Activated CD4-positive, alpha-beta T cell treated with anti-CD3 and anti-CD28 coated beads, Interleukin-2, amount 50 U/mL, for 1 hour (primary cell): Measurements from ENCODE around the gene WWOX.

Experiments
- DNase-seq: peaks from one replicate; pipeline ENCODE4 v3.0.0-alpha.2; 2020

WWOX gene

DNA sequence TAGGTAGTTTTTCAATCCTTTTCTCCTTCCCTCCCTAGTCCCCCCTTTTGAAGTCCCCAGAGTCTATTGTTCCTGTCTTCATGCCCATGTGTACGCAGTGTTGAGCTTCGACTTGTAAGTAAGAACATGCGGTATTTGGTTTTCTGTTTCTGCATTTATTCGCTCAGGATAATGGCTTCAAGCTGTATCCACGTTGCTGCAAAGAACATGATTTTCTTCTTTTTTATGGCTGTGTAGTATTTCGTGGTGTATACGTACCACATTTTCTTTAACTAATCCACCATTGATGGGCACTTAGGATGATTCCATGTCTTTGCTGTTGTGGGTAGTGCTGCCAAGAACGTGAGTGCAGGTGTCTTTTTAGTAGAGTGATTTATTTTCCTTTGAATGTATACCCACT, 651.2 kb downstream of the WWOX start:
- DNase-seq: no peak

DNA sequence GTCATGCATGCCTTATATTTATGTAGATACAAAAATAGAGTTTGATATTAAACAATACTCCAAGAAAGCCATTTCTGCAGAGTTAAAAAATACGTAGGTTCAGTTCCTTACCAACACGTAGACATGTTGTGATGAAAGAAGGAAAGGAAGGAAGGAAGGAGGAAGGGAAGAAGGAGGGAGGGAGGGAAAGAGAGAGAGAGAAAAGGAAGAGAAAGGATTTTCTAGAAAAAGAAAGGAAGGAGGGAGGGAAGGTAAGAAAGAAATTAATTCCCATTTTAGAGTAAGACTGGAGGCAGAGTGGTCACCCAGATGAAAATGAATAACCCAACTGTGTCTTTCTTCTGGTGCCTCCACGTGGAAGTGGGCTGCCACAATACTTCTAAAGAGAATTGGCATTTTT, 652.1 kb downstream of the WWOX start:
- DNase-seq: no peak

DNA sequence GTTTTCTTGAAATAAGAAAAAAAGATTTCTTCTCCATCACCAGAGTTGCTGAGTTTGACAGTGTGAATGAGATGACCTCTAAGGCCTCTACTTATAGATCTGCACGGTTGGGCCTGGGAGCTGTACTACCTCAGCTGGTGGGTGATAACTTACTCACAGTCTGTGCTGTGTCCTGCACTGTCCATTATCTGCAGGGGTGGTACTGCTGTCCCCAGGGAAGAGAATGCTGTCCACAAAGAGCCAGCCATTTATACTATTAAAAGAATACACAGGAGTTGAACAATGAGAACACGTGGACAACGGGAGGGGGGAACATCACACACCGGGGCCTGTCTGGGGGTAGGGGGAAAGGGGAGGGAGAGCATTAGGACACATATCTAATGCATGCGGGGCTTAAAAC, 655.3 kb downstream of the WWOX start:
- no peak for DNase-seq

DNA sequence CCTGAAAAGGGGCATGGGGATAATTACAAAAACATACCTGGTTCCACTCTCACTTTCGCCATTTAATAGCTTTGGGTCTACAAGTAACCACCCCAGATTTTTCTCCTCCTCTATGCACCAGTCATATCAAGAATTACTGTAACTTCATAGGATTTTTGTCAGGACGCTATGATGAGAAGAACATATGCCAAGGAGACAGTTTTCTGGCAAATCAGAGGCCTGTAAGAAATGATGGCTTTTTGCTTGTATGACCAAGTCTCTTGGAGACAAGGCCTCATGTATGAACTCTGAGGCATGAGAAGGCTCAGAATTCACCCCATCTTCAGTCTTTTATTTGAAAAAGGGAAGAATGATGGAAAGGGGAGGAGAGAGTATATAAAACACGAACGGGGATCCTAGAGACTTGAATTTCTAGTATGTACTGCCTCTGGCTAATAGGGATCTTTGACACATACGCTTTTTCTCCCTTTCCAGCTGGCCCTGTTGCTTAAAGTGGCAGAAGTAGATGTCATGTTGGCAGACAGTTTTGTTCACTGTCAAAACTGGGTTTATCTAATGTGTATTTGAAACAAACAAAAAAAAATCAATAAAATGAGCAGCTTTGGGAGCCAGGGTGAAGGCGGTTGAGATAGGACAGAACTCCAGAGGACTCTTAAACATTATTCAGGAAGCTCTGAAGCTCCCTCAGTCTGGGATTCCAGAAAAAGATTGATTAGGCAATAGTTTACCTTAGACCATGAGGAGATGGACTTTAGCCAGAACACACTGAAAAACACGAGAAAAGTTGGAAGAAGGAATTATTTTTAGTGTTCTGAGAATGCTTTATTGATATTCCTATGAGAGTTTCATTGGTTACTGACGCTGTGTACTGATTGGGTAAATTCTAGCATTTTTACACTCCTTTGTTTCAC, 656.6 kb downstream of the WWOX start:
- DNase-seq: no peak

DNA sequence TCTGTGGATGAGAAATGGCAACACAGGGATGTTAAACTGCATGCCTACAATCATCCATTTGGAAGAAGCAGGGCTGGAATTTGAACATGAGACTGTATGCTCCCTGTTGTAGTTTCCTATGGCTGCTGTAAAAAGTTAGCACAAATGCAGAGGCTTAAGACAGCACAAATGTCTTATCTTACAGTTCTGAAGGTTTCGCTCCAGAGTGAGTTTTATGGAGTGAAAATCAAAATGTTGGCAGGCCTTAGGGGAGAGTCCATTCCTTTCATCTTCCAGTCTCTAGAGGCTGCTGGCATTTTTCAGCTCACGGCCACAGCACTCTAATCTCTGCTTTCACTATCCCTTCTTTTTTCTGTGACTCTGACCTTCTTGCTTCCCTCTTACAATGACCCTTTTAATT, 660.1 kb downstream of the WWOX start:
- DNase-seq: no peak

DNA sequence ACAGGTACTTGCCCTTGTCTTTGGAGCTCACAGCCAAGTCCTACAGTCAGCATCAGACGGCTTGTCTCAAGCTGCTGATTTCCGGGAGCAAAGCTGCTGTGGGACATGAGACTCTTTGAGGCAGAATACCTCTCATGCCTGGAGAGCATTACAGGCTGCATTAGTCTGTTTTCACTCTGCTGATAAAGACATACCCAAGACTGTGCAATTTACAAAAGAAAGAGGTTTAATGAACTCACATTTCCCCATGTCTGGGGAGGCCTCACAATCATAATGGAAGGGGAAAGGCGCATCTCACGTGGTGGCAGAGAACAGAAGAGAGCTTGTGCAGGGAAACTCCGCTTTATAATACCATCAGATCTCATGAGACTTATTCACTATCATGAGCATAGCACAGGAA, 661.2 kb downstream of the WWOX start:
- DNase-seq: no peak

DNA sequence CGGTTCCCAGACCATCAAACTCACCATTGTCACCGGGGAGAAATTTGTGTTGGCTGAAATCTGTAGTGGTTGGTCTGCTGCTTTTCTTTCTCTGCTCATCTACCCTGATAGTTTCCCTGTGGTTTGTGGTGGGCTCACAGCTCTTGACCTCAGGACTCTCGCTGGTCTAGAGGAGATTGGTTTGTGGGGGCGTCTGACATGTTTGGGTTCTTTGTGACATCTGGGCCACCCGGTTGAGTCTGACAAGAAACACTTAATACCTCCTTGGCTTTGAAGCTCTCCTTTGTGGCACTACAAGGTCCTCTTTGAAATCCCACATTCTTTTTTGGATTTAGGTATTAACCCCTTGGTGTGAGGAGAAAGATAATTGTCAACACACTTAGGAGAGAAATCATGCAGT, 662.0 kb downstream of the WWOX start:
- no peak for DNase-seq

DNA sequence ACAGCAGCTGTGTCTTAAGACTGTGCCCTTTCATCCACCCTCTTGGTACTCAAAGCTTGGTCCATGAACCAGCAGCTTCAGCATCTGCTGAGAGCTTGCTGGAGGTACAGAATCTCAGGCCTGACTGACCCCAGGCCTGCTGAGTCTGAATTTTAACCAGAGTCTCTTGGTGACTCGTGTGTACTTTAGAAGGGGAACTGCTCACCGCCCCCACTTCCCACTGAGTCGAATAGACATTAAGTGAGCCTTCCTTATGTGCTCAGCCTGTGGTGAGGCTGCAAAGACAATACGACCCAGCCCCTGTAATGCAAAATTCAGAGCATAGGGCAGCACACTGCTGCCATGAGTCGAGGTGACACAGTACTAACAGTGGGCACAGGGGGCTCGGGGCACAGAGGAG, 662.8 kb downstream of the WWOX start:
- DNase-seq: no peak

DNA sequence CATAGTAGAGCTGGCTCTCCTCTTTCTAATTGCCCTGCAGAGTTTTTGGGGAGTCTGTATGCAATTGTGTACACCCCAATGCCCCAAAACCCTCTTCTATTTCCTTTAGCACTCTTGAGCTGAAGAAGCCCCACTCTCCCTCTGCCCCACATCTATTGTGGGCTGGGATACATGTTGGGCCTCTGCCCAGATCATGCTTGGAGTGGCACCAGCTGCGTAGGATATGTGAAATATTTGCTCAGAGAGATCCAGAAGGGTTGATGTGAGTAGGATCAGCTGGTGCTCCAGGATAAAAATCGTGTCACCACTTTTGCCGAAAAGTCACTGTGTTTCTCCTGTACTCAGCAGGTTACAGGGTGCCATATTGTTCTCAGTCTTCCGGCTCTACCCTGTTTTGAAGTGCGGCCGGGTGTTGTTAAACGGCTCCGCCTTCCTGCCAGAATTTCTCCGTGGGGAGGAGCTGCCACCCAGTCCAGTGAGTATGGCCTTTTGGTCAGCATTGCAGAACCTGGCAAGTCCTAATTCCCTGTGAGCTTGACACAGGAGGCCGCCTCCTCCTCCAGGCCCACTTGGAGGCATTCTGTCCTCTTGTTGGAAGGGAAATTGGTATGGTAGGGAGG, 664.5 kb downstream of the WWOX start:
- no peak for DNase-seq

DNA sequence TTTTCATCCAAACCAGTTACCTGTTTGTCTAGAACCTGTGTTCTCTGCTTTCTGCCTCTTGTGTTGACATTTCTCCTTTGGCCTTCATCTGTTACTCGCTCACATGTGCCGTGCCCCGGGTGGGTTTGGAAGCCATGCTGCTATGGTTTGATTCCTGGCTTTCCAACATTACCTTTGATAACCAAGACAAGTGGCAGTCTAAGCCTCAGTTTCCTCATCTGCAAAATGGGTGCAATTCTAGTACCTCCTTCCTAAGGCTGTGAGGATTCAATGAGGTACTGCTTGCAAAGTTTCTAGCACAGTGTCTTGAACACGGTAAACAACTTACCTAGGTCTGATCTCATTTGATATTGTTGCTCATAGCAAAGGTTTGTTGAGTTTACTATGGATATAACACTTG, 665.0 kb downstream of the WWOX start:
- no peak for DNase-seq

DNA sequence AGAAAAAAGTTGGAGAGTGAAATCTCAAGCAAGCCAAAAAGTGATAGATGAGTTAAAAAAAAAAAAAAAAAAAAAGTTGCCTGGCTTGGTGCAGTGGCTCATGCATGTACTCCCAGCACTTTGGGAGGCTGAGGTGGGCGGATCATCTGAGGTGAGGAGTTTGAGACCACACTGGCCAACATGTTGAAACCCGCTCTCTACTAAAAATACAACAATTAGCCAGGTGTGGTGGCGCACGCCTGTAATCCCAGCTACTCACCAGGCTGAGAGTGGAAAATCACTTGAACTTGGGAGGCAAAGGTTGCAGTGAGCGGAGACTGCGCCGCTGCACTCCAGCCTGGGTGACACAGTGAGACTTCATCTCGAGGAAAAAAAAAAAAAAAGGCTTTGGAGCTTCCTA, 668.8 kb downstream of the WWOX start:
- DNase-seq: no peak

DNA sequence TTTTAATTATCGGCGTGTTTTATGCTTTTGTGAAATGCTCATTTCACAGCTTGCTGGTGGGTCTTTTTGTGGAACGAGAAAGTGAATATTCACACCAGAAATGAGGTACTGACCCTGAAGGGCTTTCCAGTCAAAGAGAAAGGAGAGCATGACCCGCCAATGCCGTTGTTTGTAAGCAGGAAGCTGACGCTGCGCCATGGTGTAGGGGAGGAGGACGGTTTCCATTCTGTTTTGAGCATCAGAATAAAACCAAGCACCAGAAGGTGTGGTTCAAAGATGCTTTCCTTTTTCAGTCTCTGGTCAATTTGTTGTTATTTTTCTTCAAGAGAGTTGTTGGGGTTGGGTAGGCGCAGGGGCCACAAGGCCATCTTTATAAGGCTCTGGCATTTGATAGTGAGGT, 669.3 kb downstream of the WWOX start:
- DNase-seq: peak; percentile 19

DNA sequence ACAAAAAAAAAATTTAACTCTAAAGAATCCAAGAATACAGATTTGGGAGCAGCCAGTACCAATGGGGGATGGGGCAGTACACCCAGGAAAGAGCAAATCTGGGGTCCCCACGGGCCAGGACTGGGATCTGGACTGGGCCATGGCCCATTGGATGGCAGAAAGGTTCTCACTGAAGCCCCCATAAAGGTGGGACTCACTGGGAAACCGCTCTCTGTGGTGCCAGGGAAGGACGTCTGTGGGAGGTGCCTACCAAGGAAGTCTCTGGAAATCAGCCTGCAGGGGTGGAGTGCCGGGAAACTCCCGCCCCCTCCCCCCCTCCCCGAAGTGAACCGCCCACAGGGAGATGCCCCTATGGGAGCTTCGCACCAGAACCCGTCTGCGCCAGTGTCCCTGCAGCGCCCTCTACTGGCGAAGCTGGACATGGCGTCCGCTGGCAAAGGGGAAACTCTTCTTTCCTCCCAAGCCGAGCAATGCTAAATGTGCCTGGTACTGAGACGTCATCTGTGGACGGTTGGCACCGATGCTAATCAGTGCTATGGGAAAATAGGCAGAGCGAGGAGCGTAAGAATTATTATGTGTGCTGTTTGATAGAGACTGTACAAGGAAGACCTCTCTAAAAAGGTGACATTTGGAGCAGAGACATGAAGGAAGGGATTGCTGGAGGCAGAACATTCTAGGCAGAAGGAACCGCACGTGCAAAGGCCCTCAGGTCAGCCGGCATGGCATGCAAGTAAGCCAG, 671.1 kb downstream of the WWOX start:
- peak; percentile 82 for DNase-seq

DNA sequence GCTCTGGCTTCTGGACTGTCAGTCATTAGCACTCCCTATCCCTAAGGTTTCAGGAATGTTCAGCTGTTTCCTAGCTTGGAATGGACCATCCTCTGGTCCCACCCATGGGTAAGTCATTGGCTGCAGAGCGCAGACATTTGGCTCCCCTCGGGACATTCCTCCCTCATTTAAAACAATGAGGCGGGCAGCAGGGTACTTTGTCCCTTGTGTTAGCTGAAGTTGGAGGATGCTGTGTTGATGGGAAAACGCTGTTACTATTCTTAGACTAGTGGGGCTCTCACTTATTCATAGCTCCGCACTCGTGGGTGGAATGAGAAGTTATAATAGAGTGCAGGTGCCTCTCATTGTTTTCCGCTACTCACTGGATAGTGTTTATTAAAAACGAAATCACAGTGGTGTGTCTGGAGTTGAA, 673.8 kb downstream of the WWOX start:
- no peak for DNase-seq

DNA sequence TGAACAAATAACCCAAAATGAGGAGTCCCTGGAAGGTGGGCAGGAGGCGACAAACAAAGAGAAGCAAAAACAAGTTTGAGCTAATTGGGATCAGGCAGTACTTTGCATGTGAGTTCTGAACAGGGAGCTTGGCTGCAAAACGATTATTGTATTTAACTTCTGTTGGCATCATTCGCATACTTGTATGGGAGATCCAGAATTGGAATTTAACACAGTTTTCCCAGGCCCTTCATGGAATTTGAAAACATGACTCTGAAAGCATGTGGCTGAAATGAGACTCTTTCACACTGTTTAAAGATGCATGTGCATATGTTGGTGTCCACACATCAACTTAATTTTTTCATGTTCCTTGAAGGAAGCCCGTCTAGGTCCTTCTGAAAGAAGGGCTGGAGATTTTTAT, 674.3 kb downstream of the WWOX start:
- DNase-seq: no peak

DNA sequence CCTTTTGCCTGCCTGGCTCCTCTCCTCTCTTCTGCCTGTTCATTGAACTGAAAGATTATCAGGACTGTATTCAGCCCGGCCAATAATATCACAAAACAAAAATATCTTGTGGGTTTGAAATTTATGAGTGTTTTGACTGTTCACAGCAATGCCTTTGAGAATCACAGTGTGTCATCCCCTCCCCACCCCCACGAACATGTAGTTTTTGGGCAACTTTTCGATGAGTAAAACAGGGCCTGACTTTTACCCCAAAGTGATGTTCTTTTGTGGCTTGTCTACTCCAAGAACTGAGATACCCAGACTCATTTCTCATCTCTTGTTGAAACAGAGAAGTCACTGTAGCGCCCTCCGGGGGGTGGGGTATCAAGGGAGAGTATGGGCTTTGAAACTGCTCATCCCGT, 675.7 kb downstream of the WWOX start:
- DNase-seq: no peak

DNA sequence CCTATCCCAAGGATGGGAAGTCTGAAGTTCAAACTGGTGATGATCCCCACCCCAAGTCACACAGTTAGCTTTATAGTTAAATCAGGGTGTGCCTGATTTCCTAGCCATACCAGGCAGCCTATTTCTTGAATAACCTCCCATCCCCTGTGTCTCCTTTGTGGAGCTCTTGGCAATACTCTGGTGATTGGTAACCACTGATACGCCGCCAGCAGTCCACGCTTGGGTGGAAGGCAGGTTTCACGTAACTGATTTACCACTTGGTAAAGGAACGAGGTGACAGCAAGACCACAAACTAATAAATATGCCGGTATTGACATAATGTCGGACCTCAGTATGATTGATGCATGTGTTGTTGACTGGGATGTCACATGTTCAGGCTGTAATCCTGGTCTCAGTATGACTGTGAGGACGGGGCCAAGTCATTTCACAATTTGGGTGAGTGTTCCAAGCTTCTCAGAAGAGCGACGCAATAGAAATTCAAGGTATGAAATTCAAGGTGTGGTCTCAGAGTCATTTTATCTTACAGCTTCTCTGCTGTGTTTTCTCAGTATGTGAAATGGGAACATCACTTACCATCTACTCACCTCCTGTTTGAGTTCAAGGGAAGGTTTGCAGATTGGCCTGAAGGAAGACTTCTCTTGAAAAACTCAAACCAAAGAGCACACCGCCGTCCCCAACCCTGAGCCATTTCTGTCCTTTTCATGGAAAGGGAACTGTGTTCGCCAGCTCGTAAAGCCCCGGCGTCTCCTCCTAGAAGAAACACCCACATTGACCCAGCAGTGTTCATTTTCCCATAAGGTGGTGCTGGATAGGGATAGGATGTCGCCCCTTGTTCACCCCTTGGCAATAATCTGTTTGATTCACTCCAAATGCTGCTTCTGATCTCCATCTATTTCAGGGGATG, 678.9 kb downstream of the WWOX start:
- DNase-seq: no peak

DNA sequence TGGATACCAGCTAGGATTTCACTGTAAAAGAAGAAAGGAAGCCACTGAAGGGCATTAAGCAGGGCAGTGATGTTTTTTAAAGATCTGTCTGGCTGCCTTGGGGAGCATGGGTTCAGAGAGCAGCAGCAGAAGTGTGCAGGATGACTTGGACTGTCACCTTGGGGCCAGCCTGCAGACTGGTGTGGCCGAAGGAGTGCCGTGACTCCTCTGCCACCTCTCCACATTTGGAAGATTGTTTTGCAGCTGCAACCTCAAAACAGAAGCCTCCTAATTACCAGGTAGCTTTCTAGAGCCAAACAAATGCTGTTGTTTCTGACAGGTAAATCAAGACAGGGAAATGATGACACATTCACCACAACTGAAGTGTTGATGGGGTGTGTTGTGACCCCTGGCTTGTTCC, 681.4 kb downstream of the WWOX start:
- no peak for DNase-seq

DNA sequence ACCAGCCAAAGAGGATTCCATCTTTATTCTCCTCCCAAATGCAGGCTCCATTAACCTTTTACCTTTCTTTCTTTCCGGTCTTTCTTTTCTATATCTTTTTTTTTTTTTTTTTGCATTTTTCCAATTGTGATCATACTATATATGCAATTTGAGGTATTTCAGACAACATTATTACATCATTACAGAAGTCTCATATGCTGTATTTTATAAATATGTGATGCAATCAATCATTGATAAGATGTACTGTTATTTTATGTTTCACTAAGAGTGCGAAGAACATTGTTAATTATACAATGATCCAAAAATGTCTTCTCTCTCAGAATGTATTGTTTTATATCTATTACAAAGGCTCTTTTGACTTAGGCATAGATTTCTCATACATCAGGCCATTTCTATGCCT, 683.1 kb downstream of the WWOX start:
- DNase-seq: no peak

DNA sequence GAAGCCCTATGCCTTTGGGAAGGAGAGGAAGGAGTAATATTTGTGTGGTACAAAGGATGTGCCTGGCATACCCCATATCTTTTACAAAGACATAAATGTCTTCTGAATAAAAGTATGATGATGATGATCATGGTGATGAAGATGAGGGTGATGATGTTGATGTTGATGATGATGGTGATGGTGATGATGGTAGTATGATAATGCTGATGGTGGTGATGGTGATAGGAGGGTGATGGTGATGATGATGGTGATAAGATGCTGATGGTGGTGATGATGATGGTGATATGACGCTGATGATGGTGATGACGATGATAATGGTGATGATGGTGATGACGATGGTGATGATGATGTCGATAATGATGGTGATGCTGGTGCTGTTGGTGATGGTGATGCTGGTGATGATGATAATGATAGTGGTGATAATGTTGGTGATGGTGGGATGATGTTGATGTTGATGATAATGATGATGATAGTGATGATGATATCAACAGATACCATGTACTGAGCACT, 684.2 kb downstream of the WWOX start:
- no peak for DNase-seq

DNA sequence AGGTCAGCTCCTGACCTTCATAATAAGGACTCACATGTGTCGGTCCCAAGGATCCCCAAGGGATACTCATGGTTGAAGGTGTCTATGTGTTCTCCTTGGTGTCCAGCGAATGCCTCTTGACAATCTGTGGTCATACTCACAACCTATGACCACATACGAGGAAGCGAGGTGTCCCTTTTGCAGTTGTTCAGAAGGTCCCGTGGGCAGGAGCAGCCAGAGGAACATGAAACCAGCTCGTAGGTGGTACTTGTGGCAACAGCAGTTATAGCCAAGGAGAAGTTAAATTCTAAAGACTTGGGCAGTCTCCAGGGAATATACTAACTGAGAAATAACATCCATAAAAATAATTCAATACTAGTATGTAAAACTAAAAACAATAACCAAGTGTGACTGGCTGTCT, 685.3 kb downstream of the WWOX start:
- DNase-seq: no peak

DNA sequence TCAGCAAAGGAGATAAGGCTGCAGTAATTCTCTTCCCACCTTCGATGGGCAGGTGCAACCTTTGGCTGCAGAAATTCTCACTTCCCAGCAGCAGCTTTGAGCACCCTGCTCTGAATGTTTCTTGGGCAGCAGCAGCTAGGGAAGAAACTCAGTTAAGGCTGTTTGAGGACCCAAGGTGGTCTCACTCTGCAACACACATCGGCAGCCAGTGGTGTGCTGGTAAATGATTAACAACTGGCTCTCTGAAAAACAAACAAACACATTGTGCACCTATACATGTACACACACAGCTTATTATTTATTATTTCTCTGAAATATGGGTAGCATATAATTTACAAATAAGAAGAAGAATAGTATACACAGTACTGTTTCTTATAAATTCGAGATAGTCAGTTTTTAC, 685.8 kb downstream of the WWOX start:
- DNase-seq: no peak

DNA sequence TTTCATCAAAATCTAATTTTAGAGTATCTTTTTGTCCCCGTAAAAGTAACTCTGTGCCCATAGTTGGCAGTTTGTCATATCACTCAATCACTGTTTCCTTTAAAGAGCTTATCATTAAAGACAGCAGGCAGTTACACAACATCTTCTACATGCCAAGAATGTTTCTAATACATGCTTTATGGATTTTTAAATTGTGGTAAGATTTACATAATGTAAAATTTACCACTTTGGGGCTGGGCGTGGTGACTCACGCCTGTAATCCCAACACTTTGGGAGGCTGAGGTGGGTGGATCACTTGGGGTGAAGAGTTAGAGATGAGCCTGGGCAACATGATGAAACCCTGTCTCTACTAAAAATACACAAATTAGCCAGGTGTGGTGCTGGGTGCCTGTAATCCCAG, 687.2 kb downstream of the WWOX start:
- no peak for DNase-seq
